HG02840 (cell line): ENCODE measurements around the gene C11orf68.

Source experiments
- ATAC-seq: cut with Tn5 transposase; IDR thresholded peaks from one replicate; pipeline ENCODE4 v1.9.1; 2021; ENCODE audit warnings: mild to moderate bottlenecking, moderate library complexity, moderate number of reproducible peaks; ENCODE audit not compliant: unreplicated experiment, low FRiP score

Gene C11orf68

DNA sequence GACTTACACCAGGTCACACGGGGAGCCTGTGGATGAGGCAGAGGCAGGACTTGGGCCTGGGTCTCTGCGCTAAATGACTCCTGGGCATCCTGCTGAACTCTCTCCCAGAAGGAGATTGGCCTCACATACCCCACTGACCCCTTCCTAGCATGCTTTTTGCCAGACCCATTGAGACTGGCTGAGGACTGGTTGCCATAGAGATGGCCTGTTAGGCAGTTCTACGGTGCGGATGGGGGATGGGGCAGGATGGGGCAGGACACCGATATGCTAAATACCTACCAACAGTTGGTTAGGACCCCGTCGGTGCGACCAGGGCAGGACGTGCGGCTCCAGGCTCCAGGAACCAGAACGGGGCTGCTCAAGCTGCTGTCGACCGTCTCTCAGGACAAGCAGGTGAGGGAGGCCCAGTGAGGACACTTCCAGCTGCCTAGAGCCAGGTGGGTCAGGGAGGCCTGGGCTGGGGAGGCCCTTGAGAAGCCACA, 26.6 kb upstream of the C11orf68 start, which contains the start of gene TSGA10IP:
TSS of gene TSGA10IP (plus strand) at position 51 of the 482 bp plus-strand sequence. CDS start at position 247, 196 bp downstream.
- ATAC-seq: no peak

DNA sequence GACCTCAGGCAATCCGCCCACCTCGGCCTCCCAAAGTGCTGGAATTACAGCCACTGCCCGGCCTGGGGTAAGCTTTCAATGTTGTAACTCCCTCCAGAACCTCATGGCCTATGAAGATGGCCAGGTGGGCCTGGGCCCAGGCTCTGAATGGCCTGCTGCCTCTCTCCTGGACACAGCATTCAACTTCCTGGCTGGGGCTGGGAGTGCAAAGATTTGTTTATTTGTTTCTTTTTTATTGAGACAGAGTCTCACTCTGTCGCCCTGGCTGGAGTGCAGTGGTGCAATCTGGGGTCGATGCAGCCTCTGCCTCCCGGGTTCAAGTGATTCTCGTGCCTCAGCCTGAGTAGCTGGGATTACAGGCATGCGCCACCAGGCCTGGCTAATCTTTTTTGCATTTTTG, 25.9 kb upstream of the C11orf68 start:
- ATAC-seq: no peak

DNA sequence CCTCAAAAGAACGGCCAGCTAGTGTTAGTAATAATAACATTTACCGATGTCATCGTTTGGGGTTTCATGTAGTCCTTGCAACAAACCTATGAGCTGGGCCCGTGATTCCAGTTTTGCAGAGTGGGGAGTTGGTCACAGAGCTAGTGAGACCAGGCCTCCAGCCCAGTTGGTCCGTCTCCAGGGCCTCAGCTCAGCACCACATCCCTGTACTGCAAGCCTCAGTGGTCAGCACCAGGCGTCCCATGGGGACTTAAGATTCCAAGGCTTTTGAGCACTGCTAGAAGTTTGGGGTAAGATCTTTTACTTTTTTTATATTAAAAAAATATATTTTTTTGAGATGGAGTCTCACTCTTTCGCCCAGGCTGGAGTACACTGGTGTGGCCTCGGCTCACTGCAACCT, 25.3 kb upstream of the C11orf68 start:
- ATAC-seq: no peak

DNA sequence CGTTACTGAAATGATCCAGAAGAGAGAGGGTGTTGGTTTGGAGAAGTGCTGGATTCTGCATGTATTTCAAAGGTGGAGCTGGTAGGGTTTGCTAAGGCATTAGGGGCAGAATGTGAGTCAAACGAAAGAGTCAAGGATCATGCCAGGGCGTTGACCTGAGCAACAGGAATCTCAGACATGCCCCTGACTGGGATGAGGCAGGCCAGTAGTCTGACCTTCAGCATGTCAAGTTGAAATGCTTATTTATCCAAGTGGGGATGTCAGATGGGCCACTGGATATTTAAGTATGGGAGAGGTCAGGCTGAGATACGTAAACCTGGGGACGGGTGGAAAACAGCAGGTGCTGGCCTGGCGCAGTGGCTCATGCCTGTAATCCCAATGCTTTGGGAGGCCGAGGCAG, 23.7 kb upstream of the C11orf68 start:
- ATAC-seq: no peak

DNA sequence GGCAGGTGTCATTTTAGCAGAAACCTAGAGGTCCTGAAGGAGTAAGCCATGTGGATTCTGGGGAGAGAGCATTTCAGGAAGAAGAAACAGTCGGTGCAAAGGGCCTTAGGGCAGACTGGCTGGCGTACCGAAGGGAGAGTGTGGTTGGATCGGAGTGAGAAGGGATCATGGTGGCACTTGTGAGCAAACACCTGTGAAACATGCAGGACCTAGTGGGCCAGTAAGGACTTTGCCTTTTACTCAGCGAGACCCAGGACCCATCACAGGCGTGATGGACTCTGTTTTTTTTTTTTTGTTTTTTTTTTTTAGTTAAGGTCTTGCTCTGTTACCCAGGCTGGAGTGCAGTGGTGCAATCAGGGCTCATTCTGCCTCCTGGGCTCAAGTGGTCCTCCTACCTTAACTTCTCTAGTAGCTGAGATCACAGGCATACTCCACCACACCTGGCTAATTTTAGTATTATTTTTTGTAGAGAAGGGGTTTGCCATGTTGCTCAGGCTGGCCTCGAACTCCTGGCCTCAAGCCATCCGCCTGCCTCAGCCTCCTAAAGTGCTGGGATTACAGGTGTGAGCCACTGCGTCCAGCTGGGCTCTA, 23.0 kb upstream of the C11orf68 start:
- ATAC-seq: no peak

DNA sequence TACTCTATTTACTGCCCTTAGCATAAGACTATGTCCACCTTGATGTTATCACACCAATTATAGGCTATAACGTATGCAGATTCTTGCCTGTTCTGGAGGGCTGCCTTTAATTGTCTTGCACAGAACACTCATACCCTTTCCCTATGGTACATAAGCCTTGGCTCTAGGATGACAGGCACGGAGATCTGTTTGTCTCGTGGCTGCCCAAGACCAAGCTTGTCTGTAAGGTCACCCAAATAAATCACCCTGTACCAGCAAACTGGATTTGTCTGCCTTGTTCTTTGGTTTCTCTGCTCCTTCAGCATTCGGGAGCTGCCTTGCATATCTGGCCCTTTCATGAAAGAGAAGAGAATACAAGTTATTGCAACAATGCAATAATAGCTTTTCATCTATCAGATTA, 18.9 kb upstream of the C11orf68 start:
- ATAC-seq: no peak

DNA sequence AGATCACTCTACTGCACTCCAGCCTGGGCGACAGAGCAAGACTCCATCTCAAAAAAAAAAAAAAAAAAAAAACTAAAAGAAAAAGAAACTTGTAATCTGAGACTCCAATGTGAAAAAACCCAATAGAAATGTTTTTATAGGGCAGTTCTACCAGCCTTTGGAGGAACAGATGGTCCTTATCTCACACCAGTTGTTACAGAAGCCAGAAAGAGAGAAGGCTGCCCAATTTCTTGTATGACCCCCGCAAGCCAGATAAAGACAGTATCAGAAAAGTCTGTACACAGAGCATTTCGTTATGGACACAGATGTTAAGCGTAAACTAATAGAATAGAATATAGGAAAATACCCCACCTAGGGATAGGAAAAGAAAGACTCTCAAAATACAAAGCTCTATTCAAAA, 15.2 kb upstream of the C11orf68 start:
- no peak for ATAC-seq

DNA sequence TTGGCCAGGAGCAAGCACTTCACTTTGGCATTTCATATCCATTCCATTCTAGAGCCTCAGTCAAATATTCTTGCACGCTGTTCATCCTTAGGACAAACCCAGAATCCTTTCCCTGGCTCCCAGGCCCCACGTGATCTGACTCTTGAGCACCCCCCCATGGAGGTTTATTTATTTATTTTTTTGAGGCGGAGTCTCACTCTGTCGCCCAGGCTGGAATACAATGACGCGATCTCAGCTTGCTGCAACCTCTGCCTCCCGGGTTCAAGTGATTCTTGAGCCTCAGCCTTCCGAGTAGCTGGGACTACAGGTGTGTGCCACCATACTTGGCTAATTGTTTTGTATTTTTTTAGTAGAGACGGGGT, 13.7 kb upstream of the C11orf68 start:
- no peak for ATAC-seq

DNA sequence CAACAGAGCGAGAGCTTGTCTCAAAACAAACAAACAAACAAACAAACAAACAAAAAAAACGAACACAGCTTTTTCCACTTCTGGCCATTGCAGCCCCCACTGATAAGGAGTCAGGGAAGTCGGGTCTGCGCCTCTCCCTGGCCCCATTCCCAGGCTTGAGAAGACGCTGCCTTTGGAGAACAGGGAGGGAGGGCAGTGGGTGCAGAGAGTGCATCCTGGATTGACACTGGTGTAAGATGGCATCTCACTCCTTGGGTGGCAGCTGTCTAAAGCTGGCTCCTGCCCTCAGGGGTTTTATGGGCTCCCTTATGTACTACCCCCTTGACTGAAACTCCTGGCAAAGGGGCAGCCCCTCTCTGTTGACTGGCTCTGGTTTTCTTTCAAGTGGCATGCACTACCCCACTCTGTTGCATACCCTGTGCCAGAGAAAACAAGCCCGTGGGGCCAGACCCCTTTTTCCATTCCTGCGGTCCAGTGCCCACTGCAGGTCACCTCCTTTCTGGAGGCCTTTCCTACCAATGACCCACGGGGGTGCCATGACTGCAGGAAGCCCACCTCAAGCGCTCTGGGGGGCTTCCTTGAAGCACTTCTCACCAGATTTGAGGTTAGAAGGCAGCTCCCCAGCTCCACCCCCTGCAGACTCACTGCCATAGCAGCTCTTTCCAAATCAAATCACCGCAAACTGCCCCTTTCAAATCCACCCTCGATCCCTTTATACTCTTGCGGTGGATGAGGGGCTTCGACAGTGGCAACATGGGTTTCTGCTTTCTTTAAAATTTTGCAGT, 13.1 kb upstream of the C11orf68 start:
- ATAC-seq: no peak

DNA sequence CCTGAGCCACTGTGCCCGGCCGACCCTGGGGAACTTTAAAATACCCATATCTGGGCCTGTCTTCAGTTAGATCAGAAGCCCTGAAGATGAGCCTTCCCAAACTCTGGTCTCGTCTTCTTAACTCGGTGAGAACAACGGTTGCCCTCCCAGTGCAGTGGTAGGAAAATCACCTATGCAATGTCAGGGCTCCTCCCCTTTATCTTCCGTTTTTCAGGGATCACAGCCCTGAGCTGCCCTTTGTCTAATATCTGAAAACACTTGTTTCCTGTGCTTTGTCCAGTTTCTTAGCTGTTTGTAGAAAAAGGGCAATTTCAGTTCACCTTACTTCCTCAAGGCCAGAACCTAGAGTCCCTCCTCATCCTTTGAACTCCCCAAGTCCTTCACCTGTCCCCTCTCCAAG, 9.8 kb upstream of the C11orf68 start:
- no peak for ATAC-seq

DNA sequence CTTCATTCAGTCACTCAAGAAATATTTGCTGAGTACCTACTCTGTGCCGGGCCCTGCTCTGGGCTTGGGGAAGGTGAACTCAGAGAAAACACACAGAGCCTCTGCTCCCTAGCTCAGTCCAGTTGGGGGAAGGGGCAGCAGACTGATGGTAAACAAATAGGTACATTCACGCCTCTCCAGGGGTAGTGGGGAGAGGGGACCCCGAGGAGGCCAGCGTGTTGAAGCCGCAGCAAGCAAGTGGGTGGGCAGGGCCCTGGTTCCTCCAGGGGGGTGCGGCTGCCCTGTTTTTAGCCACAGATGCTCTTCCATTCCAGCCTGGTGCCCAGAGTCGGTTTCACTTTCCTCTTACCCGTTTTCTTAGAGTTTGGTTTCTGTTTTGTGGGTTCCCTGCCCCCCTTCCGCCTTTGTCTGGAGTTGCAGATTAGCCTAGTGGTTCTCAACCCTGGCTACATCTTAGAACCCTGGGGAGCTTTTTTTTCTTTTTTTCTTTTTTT, 9.1 kb upstream of the C11orf68 start:
- peak; percentile 61 for ATAC-seq

DNA sequence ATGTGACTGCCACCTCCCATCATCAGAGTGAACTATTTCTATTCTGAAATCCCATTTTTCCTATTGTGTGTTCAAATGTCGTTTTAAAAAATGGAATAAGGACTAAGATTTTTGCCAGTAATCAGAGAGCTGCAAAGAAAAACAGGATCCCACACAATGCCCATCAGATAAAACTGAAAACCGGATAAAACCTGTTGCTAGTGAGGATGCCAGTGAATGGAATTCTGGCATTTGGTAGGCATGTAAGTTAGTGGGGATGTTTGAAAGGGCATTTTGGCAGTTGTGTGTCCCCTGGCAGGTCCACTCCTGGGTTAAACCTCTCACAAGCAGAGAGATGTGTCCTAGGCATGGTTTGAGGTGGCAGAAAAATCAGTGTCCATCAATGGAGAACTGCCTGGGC, 6.5 kb upstream of the C11orf68 start:
- ATAC-seq: no peak

DNA sequence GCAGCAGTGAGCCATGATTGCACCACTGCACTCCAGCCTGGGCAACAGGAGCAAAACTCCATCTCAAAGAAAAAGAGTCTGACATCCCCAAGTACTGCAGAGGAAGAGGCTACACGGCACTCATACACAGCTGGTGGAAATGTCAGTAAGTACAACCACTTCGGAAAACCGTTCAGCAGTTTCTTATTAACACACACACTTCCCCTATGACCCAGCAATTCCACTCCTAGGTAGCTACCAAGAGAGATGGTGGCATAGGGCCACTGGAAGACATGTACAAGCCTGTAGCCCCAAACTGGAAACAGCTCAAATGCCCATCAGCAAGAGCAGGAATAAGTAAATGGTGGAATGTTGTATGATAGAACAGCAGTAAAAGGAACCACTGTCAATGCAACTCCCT, 3.7 kb upstream of the C11orf68 start:
- no peak for ATAC-seq

DNA sequence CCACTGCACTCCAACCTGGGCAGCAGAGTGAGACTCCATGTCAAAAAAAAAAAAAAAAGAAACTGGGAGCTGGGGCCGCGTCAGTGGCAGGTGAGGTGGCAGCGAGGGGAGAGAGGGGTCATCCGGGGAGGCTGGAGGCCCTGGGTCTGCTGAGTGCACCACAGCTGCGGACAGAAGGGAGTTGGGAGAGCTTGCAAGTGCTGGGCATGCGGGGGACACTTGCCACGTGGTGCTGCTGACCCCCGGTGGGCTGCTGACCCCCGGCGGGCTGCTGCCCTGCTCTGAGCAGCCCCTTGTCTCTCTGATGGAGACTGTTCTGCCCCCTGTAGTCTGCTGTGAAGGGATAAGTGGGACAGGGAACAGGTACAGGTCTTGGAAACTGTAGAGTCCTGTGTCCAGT, 3.0 kb upstream of the C11orf68 start:
- ATAC-seq: no peak

DNA sequence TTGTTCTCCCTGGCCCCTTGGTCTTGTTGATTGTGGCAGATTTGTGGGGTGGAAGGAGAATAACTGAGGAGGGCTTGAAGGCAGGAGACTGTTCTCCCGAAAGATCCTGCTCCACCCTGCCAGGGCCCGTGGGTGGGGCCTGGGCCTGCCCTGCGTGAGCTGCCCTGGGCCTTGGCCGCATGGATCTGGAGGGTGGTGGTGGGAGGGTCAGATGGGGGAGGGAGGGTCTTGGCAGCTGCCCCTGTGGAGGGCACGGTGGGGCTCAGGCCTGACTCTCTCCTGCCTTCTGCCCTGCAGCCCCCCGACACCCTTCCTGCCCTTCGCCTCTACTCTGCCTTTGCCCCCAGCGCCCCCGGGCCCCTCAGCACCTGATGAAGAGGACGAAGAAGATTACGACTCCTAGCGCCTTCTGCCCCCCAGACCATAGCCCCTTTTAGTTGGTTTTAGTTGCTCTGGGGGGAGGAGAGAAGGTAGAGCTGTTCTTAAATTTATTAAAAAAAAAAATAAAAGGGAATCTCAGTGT, 2.2 kb upstream of the C11orf68 start:
- ATAC-seq: no peak

DNA sequence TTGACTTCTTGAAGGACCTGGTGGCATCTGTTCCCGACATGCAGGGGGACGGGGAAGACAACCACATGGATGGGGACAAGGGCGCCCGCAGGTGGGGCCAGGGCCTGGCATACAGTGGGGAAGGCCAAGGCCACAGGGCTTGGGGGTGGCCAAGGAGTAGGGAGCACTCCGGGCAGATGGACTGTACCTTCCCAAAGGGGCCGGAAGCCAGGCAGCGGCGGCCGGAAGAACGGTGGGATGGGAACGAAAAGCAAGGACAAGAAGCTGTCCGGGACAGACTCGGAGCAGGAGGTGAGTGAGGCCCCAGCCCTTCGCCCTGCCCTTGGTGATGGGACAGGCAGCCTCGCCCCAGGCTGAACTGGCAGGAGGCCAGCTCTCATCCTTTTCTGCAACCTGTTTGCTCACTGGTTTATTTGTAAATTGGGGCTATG, 1.5 kb upstream of the C11orf68 start:
- no peak for ATAC-seq

DNA sequence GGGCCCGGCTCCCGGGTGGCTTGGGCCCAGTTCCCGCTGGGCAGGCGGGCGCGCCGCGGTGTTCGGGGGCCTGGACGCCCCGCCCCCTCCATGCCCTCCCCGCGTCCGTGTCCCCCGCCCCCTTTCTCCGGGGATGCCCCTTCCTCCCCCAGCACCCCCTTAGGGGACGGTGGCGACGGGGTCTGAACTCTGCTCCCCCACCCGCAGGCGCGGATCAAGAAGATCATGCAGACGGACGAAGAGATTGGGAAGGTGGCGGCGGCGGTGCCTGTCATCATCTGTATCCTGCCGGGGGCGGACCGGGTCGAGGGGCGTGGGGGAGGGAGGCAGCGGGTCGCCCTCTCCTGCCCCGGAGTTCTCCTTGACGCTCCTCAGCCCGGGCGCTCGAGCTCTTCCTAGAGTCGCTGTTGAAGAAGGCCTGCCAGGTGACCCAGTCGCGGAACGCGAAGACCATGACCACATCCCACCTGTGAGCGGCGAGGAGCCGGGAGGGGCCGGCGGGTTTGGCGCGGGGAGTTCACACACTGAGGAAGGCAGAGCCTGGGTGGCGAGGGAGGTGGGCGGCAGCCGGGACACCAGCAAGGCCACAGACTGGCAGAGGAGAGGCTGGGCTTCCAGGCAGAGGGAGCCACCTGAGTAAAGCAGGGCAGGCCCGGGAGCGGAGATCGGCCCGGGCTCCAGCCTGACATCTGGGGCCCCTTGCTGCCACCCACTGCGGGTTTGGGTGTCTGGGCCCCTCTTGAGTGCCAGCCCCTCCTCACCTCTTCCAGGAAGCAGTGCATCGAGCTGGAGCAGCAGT, 910 bp upstream of the C11orf68 start:
- peak; percentile 46 for ATAC-seq

DNA sequence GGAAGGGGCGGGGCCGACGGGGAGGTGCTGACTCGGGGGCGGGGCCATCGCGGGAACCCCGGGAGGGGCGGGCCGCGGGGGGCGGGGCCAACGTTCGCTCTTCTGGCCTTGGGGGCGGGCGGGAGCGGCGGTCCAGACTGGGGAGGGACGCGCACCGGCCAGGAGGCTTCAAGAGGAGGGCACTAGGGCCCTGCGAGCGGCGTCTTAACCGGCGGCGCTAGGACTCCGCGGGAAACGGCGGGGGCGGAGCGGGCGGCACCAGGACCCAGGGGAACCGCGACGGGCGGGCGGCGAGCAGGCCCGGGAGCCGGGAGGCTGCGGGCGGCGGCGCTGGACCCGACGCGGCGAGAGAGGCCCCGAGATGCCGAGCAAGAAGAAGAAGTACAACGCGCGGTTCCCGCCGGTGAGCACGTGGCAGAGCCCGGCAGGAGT, 295 bp upstream of the C11orf68 start, which contains the start of gene DRAP1:
TSS of gene DRAP1 (plus strand) at position 286 of the 432 bp plus-strand sequence. CDS start at position 362, 76 bp downstream.
- peak; percentile 87 for ATAC-seq

DNA sequence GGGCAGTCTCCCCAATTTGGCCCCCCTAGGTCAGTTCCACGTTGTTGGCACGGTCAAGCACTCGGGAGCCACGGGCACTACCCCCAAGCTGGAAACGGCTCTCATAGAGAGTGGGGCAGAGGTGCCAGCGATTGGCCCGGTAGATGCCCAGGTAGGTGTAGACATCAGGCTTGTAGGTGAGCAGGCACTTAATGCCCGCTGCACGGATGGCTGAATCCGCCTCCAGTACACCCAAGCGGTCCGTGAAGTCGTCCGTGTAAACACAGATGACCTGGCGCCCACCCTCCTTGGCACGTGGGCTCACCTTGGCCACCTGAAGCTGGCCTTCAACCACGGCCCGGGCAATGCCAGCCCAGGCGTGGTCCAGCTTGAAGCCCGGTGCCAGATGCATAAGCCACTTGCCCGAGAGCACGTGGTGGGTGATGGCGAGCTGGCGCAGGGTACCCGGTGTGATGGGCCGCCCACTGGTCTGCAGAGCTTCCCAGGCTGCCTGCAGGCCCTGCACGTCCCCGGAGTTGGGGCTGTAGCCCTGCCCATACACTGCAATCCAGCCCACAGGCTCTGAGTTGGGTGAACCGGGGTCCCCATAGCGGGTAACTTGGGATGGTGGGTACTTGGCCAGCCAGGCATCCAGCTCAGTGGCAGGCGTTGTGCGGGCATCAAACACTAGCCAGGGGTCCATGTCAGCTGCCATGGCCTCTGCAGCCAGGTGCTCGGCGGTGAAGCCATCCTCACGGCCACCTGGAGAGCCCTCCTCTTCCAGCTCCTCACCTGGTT, 1.2 kb downstream of the C11orf68 start:
- no peak for ATAC-seq

DNA sequence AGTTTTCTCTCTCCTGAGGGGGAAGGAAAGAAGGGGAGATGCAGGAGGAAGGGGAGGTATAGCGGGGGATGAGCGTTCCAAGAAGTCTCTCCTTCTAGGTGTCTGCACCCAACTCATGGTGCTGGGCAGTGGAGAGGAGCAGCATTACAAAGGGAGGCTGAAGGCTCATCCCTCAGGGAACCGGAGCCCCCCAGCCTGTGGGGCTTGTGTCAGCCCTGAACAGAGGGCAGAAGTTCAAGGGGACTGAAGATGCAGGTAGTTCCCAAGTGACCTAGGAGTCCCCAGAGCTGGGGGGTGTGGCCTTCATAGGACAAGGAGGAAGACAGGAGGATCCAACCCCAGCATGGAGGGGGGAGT, 1.8 kb downstream of the C11orf68 start:
- no peak for ATAC-seq
